Gastroesophageal sphincter (tissue), 3 donors: ENCODE data around the gene MAP2K4.

Experiments used
- CTCF ChIP-seq, 4 experiments: fragments of 200-600 bp in 2 of 4; fragments of 450-650 bp in 2 of 4; sonication (generic) in 1 of 4; IDR thresholded peaks; one replicate each; pipeline ENCODE4 v1.5.1; 2017 to 2019; ENCODE audit warnings: antibody characterized with exemption in 4 of 4, mild to moderate bottlenecking in 2 of 4, moderate library complexity in 2 of 4
- EP300 ChIP-seq: sonication (generic); formaldehyde crosslinking; IDR thresholded peaks from one replicate; pipeline ENCODE4 v1.6.1; 2017; ENCODE audit warnings: antibody characterized with exemption, mild to moderate bottlenecking
- POLR2A ChIP-seq, 2 donors: fragments of 450-650 bp; IDR thresholded peaks; one replicate each; pipeline ENCODE4 v1.6.1; 2017; ENCODE audit warnings: antibody characterized with exemption in 2 of 2, mild to moderate bottlenecking in 2 of 2, moderate library complexity in 1 of 2
- POLR2AphosphoS5 ChIP-seq: sonication (generic); formaldehyde crosslinking; IDR thresholded peaks from one replicate; pipeline ENCODE4 v1.6.1; 2017; ENCODE audit warnings: antibody characterized with exemption

GRCh38 chr17:12064395-12064794, 43.7 kb downstream of the MAP2K4 start:
- TF ChIP-seq EP300 = no peak
- no peak for TF ChIP-seq CTCF (IDR thresholded peaks at IDR 0.05)
- no peak for TF ChIP-seq POLR2AphosphoS5
- no peak for TF ChIP-seq POLR2A (IDR thresholded peaks at IDR 0.05)
